B cell (primary cell): ENCODE data around the gene SKAP1. TPM values are rescaled to one million over a fixed set of nuclear protein-coding genes. Genes with fewer than 3 reads are reported as not detected.

Source experiments
- ATAC-seq: fragments of 200-7000 bp; cut with Tn5 transposase; one replicate; pipeline ENCODE4 v1.10.0; 2021; ENCODE audit warnings: low read depth, mild to moderate bottlenecking, moderate number of reproducible peaks, moderate library complexity
- CTCF ChIA-PET: fragments of 350-600 bp; sonication (Branson Sonifier 250); formaldehyde crosslinking; loops from one replicate; lab custom pipeline; 2021; ENCODE audit warnings: antibody characterized with exemption, inconsistent platforms; lab: Charles Lee
- POLR2A ChIA-PET: fragments of 350-600 bp; sonication (Branson Sonifier 250); formaldehyde crosslinking; loops from one replicate; lab custom pipeline; 2021; ENCODE audit warnings: antibody characterized with exemption; lab: Charles Lee
- DNase-seq: peaks from one replicate; pipeline ENCODE4 v3.0.0; 2013
- H2AFZ ChIP-seq: 2 replicates; pipeline ENCODE4 v1.6.1; 2012; ENCODE audit warnings: mild to moderate bottlenecking, low read depth, low read length; ENCODE audit not compliant: insufficient read depth, poor library complexity, severe bottlenecking
- H3K27ac ChIP-seq, 2 donors: 1 replicate in 1 of 2; 2 replicates in 1 of 2; pipeline ENCODE4 v1.5.1; 2012 to 2013; ENCODE audit warnings: low read length in 2 of 2, mild to moderate bottlenecking in 2 of 2, moderate library complexity in 1 of 2
- H3K27me3 ChIP-seq, 4 experiments: fragments of 200-600 bp in 1 of 4; sonication (generic) in 1 of 4; replicated peaks in 1 of 4; 1 replicate in 2 of 4; 2 replicates in 2 of 4; pipeline versions ENCODE4 v1.6.1 to v1.7.0; 2013 to 2016; ENCODE audit warnings: low read length in 3 of 4, mild to moderate bottlenecking in 2 of 4, mixed read lengths in 1 of 4, moderate library complexity in 1 of 4; ENCODE audit not compliant: insufficient read depth in 4 of 4, control insufficient read depth in 3 of 4; ENCODE audit errors: control extremely low read depth in 1 of 4
- H3K36me3 ChIP-seq, 2 experiments: replicated peaks in 1 of 2; 1 replicate in 1 of 2; 2 replicates in 1 of 2; pipeline versions ENCODE4 v1.6.1 to v1.7.1; 2013; ENCODE audit warnings: low read length in 1 of 2; ENCODE audit not compliant: insufficient read depth in 2 of 2, control insufficient read depth in 1 of 2; ENCODE audit errors: control extremely low read depth in 1 of 2, extremely low read depth in 1 of 2
- H3K4me1 ChIP-seq, 2 donors: fragments of 200-600 bp in 1 of 2; sonication (generic) in 1 of 2; 1 replicate in 1 of 2; 2 replicates in 1 of 2; pipeline versions ENCODE4 v1.5.1 to v1.6.1; 2013 to 2017; ENCODE audit warnings: low read length in 2 of 2; ENCODE audit not compliant: control insufficient read depth in 2 of 2, insufficient read depth in 2 of 2
- H3K4me2 ChIP-seq: replicated peaks from 2 replicates; pipeline ENCODE3; 2012; ENCODE audit warnings: mild to moderate bottlenecking, low read depth, low read length; ENCODE audit not compliant: poor library complexity, severe bottlenecking
- H3K4me3 ChIP-seq, 5 experiments: fragments of 200-600 bp in 1 of 5; sonication (generic) in 1 of 5; 1 replicate in 3 of 5; 2 replicates in 2 of 5; pipeline versions ENCODE4 v1.5.1 to v1.7.0; 2011 to 2016; ENCODE audit warnings: low read length in 4 of 5, mild to moderate bottlenecking in 4 of 5, low read depth in 2 of 5, control low read depth in 1 of 5, moderate library complexity in 1 of 5; ENCODE audit not compliant: insufficient read depth in 1 of 5; ENCODE audit errors: control extremely low read depth in 1 of 5, extremely low read depth in 1 of 5
- H3K79me2 ChIP-seq: fragments of 200-600 bp; sonication (generic); one replicate; pipeline ENCODE4 v1.6.0; 2016; ENCODE audit warnings: low read length; ENCODE audit not compliant: control insufficient read depth, insufficient read depth
- H3K9ac ChIP-seq: fragments of 200-600 bp; sonication (generic); 2 replicates; pipeline ENCODE4 v1.6.1; 2017; ENCODE audit warnings: mild to moderate bottlenecking, low read length, moderate library complexity
- H3K9me3 ChIP-seq, 3 donors: one replicate each; pipeline versions ENCODE4 v1.6.1 to v1.7.1; 2013; ENCODE audit warnings: low read length in 2 of 3; ENCODE audit not compliant: control insufficient read depth in 2 of 3, insufficient read depth in 1 of 3; ENCODE audit errors: control extremely low read depth in 1 of 3
- H4K20me1 ChIP-seq: 2 replicates; pipeline ENCODE4 v1.6.0; 2012; ENCODE audit warnings: mild to moderate bottlenecking, low read length; ENCODE audit not compliant: insufficient read depth, control insufficient read depth, poor library complexity, severe bottlenecking
- H3K27ac Mint-ChIP-seq: one replicate; pipeline ENCODE4 v1.8.0; 2021; ENCODE audit warnings: mixed read lengths
- H3K27me3 Mint-ChIP-seq: one replicate; pipeline ENCODE4 v1.8.0; 2021; ENCODE audit warnings: mixed read lengths
- H3K4me1 Mint-ChIP-seq: one replicate; pipeline ENCODE4 v1.8.0; 2021; ENCODE audit warnings: mixed read lengths
- H3K4me3 Mint-ChIP-seq: one replicate; pipeline ENCODE4 v1.8.0; 2021; ENCODE audit warnings: mixed read lengths
- H3K9me3 Mint-ChIP-seq: one replicate; pipeline ENCODE4 v1.8.0; 2022; ENCODE audit warnings: mixed read lengths; ENCODE audit not compliant: insufficient read depth
- EZH2 ChIP-seq: IDR thresholded peaks from 2 replicates; pipeline ENCODE4 v1.6.1; 2012; ENCODE audit warnings: borderline replicate concordance, low read depth, mild to moderate bottlenecking, moderate library complexity, low read length; ENCODE audit not compliant: insufficient read depth, poor library complexity, severe bottlenecking
- WGBS: methylation state at CpG from one replicate; pipeline ENCODE4 v1.1.5; 2013; ENCODE audit warnings: missing lambda C conversion rate; ENCODE audit not compliant: insufficient coverage; 5-methylcytosine and 5-hydroxymethylcytosine counted together
- intact Hi-C: fragments of 100-400 bp; cut with micrococcal nuclease; formaldehyde crosslinking; loops from one replicate; pipeline ENCODE4 v1.10.0; 2022
- polyA plus RNA-seq: library from polyadenylated mRNA; depleted of rRNA; stranded (reverse); fragments of >200 nt; gene quantifications from 2 replicates; pipeline ENCODE4 v1.2.3, GENCODE V29; 2012
- total RNA-seq, 2 donors: library from RNA; stranded (reverse); fragments of 120-200 nt in 1 of 2; gene quantifications; 1 replicate in 1 of 2; 2 replicates in 1 of 2; pipeline versions ENCODE4 v1.2.3 to v1.2.4, GENCODE V29; 2013 to 2022
- TF ChIP-seq, protein P1 (sequence below): fragments of 200-600 bp; IDR thresholded peaks from one replicate; pipeline ENCODE4 v1.8.0; 2022; ENCODE audit warnings: antibody characterized with exemption, mild to moderate bottlenecking

The SKAP1 gene
- total and polyA plus RNA-seq, 2 donors (not counting 1 experiment from before 2014, with no cell fraction given), result 33.1 to 37.3 TPM

DNA sequence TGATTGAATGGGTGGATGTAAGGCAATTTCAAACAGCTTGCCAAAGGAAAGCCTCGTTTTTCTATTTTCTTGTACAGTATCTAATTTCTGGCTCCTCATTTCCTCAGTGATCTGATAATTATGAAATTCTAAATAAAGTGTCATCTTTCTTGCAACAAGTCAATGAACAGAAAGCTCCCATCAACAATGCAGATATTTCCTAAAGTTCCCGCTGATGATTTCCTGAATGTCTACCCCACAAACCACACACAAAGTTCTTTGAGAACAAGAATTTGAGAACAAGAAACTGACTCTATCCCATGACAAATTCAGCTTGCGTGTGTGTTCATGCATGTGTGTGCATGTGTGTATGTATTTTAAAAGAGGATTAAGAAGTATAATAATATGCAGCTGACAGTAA is 35.2 kb downstream of the SKAP1 start:
- Histone ChIP-seq H3K9ac (no peak overlapping the region), H3K4me1 (no peaks in the 10 kb centered on the region), H3K36me3 (peaks cover 1 to 9% of the 10 kb centered on the region in 2 experiments), H3K79me2 (peaks cover 6% of the 10 kb centered on the region), H3K4me3 (no peak overlapping the region), H3K4me2 (no peak overlapping the region), H3K9me3 (no peaks in the 10 kb centered on the region), H4K20me1 (peaks cover 7% of the 10 kb centered on the region), H2AFZ (no peak overlapping the region), H3K27me3 (no peaks in the 10 kb centered on the region), H3K27ac (no peak overlapping the region)
- no peaks in the 10 kb centered on the region for H3K27me3 Mint-ChIP-seq
- ChIA-PET POLR2A (no interaction called here), CTCF (interaction anchor here (1.0 kb wide), 1 partner anchor 43 kb away, joined by 5 read pairs; no protein-coding TSS in a partner anchor)
- no peak overlapping the region for H3K27ac Mint-ChIP-seq
- DNase-seq, result no peak
- intact Hi-C loops, result no loop called here
- no CpG with 5 or more reads among the region's 3 CpGs for WGBS
- no peak for ATAC-seq
- TF ChIP-seq EZH2, result no peak
- TF ChIP-seq, protein P1, sequence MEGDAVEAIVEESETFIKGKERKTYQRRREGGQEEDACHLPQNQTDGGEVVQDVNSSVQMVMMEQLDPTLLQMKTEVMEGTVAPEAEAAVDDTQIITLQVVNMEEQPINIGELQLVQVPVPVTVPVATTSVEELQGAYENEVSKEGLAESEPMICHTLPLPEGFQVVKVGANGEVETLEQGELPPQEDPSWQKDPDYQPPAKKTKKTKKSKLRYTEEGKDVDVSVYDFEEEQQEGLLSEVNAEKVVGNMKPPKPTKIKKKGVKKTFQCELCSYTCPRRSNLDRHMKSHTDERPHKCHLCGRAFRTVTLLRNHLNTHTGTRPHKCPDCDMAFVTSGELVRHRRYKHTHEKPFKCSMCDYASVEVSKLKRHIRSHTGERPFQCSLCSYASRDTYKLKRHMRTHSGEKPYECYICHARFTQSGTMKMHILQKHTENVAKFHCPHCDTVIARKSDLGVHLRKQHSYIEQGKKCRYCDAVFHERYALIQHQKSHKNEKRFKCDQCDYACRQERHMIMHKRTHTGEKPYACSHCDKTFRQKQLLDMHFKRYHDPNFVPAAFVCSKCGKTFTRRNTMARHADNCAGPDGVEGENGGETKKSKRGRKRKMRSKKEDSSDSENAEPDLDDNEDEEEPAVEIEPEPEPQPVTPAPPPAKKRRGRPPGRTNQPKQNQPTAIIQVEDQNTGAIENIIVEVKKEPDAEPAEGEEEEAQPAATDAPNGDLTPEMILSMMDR, result no peak
- H3K4me1 Mint-ChIP-seq, result peaks cover 8% of the 10 kb centered on the region
- H3K4me3 Mint-ChIP-seq, result no peak overlapping the region
- no peaks in the 10 kb centered on the region for H3K9me3 Mint-ChIP-seq

DNA sequence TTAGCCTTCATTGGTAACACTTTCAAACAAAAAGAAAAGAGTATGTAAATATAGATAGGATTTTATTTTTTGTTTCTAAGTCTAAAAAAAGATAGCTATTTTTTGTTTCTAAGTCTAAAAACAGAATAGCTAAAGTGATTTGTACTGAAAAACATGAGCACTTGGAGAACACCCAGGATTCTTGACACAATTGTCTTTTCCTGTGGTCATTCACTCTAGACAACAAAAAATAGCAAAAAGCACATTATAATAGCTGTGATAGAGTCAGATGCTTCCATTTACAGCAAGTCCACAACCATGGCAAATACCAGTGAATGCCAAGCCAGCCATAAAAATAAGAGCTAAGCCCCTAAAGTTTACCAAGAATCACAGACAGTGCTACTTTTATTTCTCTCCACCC is 36.7 kb downstream of the SKAP1 start:
- ATAC-seq (no peak), DNase-seq (no peak)
- CTCF ChIA-PET, result interaction anchor here (1.4 kb wide), 1 partner anchor 19 kb away, joined by 5 read pairs; no protein-coding TSS in a partner anchor
- intact Hi-C loops, result no loop called here
- Histone ChIP-seq H2AFZ (no peak overlapping the region), H3K27me3 (no peaks in the 10 kb centered on the region), H3K4me3 (no peak overlapping the region), H3K79me2 (no peaks in the 10 kb centered on the region), H3K27ac (no peak overlapping the region), H3K9me3 (no peaks in the 10 kb centered on the region), H3K36me3 (peaks cover 1 to 14% of the 10 kb centered on the region in 2 experiments), H3K4me1 (no peaks in the 10 kb centered on the region), H3K9ac (no peak overlapping the region), H4K20me1 (peaks cover 7% of the 10 kb centered on the region), H3K4me2 (no peak overlapping the region)
- Mint-ChIP-seq H3K27ac (no peak overlapping the region), H3K27me3 (no peaks in the 10 kb centered on the region), H3K4me3 (no peak overlapping the region), H3K4me1 (peaks cover 6% of the 10 kb centered on the region), H3K9me3 (no peaks in the 10 kb centered on the region)
- POLR2A ChIA-PET, result no interaction called here
- TF ChIP-seq, protein P1, result no peak
- TF ChIP-seq EZH2, result no peak
